ENCODE data around the gene CCNB1IP1.
"Not testable (repeated sequence)": the region's sequence is repeated elsewhere in the genome, so short reads cannot be mapped to it uniquely, and the experiment has no call there.

The CCNB1IP1 gene

GRCh38 chr14:20356422-20356821 is 23.3 kb upstream of the CCNB1IP1 start:
- Histone ChIP-seq H3K27me3 (ENCODE audit: control insufficient read depth, insufficient read depth, low read length) (no peaks in the 10 kb centered on the region), H3K4me1 (ENCODE audit: control insufficient read depth, insufficient read depth, low read length) (no peaks in the 10 kb centered on the region), H3K27ac (ENCODE audit: low read depth, low read length) (no peak overlapping the region), H3K36me3 (ENCODE audit: control insufficient read depth, insufficient read depth, low read length) (peaks cover 82% of the 10 kb centered on the region), H3K4me3 (ENCODE audit: low read depth, low read length) (no peak overlapping the region), H3K9me3 (ENCODE audit: control insufficient read depth, insufficient read depth, low read length) (no peaks in the 10 kb centered on the region), H3K9ac (ENCODE audit: low read depth, low read length) (no peak overlapping the region)

DNA sequence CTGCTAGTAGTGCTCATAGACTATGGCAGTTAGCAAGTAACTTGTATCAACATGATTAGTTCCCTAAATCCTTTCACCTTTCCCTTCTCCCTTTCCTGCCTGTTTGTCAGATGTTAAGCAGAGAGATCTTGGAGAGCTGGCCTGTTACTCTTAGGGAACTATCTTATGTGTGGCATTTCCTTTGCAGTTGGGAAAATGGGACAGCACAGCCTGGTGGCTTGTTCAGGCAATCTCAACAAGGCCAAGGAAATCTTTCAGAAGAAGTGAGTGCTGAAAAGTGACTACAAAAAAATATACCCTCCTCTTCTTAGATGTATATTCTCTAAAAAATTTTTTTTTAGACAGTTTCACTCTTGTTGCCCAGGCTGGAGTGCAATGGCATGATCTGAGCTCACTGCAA is 17.8 kb upstream of the CCNB1IP1 start:
- H3K27ac ChIP-seq (ENCODE audit: low read depth, low read length) = no peak overlapping the region
- H3K4me1 ChIP-seq (ENCODE audit: control insufficient read depth, insufficient read depth, low read length) = no peaks in the 10 kb centered on the region
- H3K9ac ChIP-seq (ENCODE audit: low read depth, low read length) = no peak overlapping the region
- H3K4me3 ChIP-seq (ENCODE audit: low read depth, low read length) = no peak overlapping the region
- peaks cover 93% of the 10 kb centered on the region for H3K36me3 ChIP-seq (ENCODE audit: control insufficient read depth, insufficient read depth, low read length)
- no peaks in the 10 kb centered on the region for H3K9me3 ChIP-seq (ENCODE audit: control insufficient read depth, insufficient read depth, low read length)
- H3K27me3 ChIP-seq (ENCODE audit: control insufficient read depth, insufficient read depth, low read length) = no peaks in the 10 kb centered on the region

DNA sequence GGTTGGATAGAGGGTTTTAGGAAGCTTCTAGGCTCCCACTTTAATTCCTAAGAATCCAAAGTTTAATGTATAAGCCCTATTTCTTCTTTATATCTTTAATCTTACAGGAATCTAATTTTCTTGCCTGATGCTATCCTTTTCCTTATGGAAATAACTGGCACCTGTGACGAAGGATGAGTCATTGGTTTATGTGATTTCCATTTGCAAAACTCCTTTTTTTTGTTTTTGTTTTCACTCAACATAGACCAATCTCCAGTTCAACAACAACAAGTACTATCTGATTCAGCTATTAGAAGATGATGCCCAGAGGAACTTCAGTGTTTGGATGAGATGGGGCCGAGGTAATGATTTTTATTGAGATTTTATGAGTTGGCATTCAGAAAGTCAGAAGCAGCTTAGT is 17.2 kb upstream of the CCNB1IP1 start:
- peaks cover 93% of the 10 kb centered on the region for H3K36me3 ChIP-seq (ENCODE audit: control insufficient read depth, insufficient read depth, low read length)
- H3K9ac ChIP-seq (ENCODE audit: low read depth, low read length) = no peak overlapping the region
- H3K4me3 ChIP-seq (ENCODE audit: low read depth, low read length) = no peak overlapping the region
- no peaks in the 10 kb centered on the region for H3K4me1 ChIP-seq (ENCODE audit: control insufficient read depth, insufficient read depth, low read length)
- H3K27me3 ChIP-seq (ENCODE audit: control insufficient read depth, insufficient read depth, low read length) = no peaks in the 10 kb centered on the region
- no peaks in the 10 kb centered on the region for H3K9me3 ChIP-seq (ENCODE audit: control insufficient read depth, insufficient read depth, low read length)
- no peak overlapping the region for H3K27ac ChIP-seq (ENCODE audit: low read depth, low read length)

GRCh38 chr14:20347747-20348146 is 14.7 kb upstream of the CCNB1IP1 start:
- H3K36me3 ChIP-seq (ENCODE audit: control insufficient read depth, insufficient read depth, low read length) = peaks cover 72% of the 10 kb centered on the region
- no peaks in the 10 kb centered on the region for H3K27me3 ChIP-seq (ENCODE audit: control insufficient read depth, insufficient read depth, low read length)
- no peaks in the 10 kb centered on the region for H3K9me3 ChIP-seq (ENCODE audit: control insufficient read depth, insufficient read depth, low read length)
- H3K9ac ChIP-seq (ENCODE audit: low read depth, low read length) = no peak overlapping the region
- H3K27ac ChIP-seq (ENCODE audit: low read depth, low read length) = no peak overlapping the region
- H3K4me3 ChIP-seq (ENCODE audit: low read depth, low read length) = no peak overlapping the region
- H3K4me1 ChIP-seq (ENCODE audit: control insufficient read depth, insufficient read depth, low read length) = no peaks in the 10 kb centered on the region

DNA sequence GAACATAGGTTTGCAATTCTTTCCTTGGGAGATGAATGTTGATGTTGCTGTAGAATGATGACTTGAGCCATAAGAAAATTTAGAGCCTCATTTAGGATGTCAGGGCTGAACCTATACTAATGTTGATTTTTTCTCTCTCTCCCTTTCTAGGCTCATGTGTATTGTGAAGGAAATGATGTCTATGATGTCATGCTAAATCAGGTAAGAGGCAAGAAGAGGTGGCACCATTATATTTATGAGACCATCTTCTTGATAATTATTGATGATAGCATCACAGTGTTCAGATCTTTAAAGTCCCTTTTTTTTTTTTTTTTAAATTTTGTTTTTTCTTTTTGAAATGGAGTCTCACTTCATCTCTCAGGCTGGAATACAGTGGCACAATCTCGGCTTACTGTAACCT is 13.6 kb upstream of the CCNB1IP1 start:
- Histone ChIP-seq H3K27me3 (ENCODE audit: control insufficient read depth, insufficient read depth, low read length) (no peaks in the 10 kb centered on the region), H3K4me3 (ENCODE audit: low read depth, low read length) (no peak overlapping the region), H3K9me3 (ENCODE audit: control insufficient read depth, insufficient read depth, low read length) (no peaks in the 10 kb centered on the region), H3K4me1 (ENCODE audit: control insufficient read depth, insufficient read depth, low read length) (no peaks in the 10 kb centered on the region), H3K9ac (ENCODE audit: low read depth, low read length) (no peak overlapping the region), H3K27ac (ENCODE audit: low read depth, low read length) (no peak overlapping the region), H3K36me3 (ENCODE audit: control insufficient read depth, insufficient read depth, low read length) (peaks cover 61% of the 10 kb centered on the region)

DNA sequence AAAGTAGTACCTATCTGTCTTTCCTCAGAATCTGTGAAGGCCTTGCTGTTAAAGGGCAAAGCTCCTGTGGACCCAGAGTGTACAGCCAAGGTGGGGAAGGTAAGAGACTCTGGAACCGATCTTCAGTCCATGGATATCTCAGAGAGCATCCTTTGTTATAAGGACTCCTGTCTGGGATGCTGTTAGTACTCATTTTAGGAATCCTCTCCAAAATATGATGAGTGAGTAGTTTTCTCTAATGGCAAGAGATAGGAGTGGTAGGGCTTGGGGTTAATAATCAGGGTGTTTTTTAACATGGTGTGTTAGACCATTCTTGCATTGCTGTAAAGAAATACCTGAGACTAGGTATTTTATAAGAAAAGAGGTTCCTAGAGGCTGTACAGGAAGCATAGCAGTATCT is 12.3 kb upstream of the CCNB1IP1 start:
- no peaks in the 10 kb centered on the region for H3K9me3 ChIP-seq (ENCODE audit: control insufficient read depth, insufficient read depth, low read length)
- no peaks in the 10 kb centered on the region for H3K27me3 ChIP-seq (ENCODE audit: control insufficient read depth, insufficient read depth, low read length)
- peaks cover 50% of the 10 kb centered on the region for H3K36me3 ChIP-seq (ENCODE audit: control insufficient read depth, insufficient read depth, low read length)
- H3K9ac ChIP-seq (ENCODE audit: low read depth, low read length) = no peak overlapping the region
- H3K4me1 ChIP-seq (ENCODE audit: control insufficient read depth, insufficient read depth, low read length) = no peaks in the 10 kb centered on the region
- H3K4me3 ChIP-seq (ENCODE audit: low read depth, low read length) = no peak overlapping the region
- H3K27ac ChIP-seq (ENCODE audit: low read depth, low read length) = no peak overlapping the region

- no peaks in the 10 kb centered on the region for H3K4me1 ChIP-seq (ENCODE audit: control insufficient read depth, insufficient read depth, low read length)
- peak overlapping the region; percentile 95 for H3K9ac ChIP-seq (ENCODE audit: low read depth, low read length)
- no peaks in the 10 kb centered on the region for H3K9me3 ChIP-seq (ENCODE audit: control insufficient read depth, insufficient read depth, low read length)
- peak overlapping the region; percentile 95 for H3K27ac ChIP-seq (ENCODE audit: low read depth, low read length)
- H3K4me3 ChIP-seq (ENCODE audit: low read depth, low read length) = peak overlapping the region; percentile 93
- H3K36me3 ChIP-seq (ENCODE audit: control insufficient read depth, insufficient read depth, low read length) = peaks cover 35% of the 10 kb centered on the region
- H3K27me3 ChIP-seq (ENCODE audit: control insufficient read depth, insufficient read depth, low read length) = no peaks in the 10 kb centered on the region
Measured at GRCh38 chr14:20343862-20344220, 10.8 kb upstream of the CCNB1IP1 start.

GRCh38 chr14:20343092-20343861 is 10.2 kb upstream of the CCNB1IP1 start, which contains the start of gene PARP2:
Gene PARP2, plus strand, starts transcription at chr14:20343635. Its CDS starts 7 bp downstream, at chr14:20343642.
- H3K4me3 ChIP-seq (ENCODE audit: low read depth, low read length) = peak within 1 kb of the TSS; percentile 93
- peaks cover 29% of the 10 kb centered on the region for H3K36me3 ChIP-seq (ENCODE audit: control insufficient read depth, insufficient read depth, low read length)
- no peaks in the 10 kb centered on the region for H3K27me3 ChIP-seq (ENCODE audit: control insufficient read depth, insufficient read depth, low read length)
- peak within 1 kb of the TSS; percentile 95 for H3K9ac ChIP-seq (ENCODE audit: low read depth, low read length)
- H3K27ac ChIP-seq (ENCODE audit: low read depth, low read length) = peak within 1 kb of the TSS; percentile 95
- H3K4me1 ChIP-seq (ENCODE audit: control insufficient read depth, insufficient read depth, low read length) = no peaks in the 10 kb centered on the region
- H3K9me3 ChIP-seq (ENCODE audit: control insufficient read depth, insufficient read depth, low read length) = no peaks in the 10 kb centered on the region

DNA sequence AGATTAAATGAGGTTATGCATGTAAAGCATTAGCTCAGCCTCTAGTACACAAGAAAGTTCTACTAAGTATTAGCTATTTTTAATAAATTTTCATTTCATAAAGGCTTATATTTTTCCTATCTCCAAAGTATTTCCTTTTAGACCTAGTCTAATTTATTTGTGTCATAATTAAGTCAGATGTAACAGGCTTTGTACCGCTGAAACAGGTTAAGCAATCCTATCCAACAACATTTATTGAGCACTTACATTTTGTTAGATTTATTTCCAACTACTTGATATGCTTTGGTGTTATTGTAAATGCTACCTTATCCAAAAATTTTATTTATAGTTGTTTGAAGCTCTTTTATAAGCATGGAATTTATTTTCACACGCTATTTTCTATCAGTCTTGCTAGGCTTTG is 8.6 kb upstream of the CCNB1IP1 start:
- Histone ChIP-seq H3K27me3 (ENCODE audit: control insufficient read depth, insufficient read depth, low read length) (no peaks in the 10 kb centered on the region), H3K36me3 (ENCODE audit: control insufficient read depth, insufficient read depth, low read length) (peaks cover 15% of the 10 kb centered on the region), H3K4me1 (ENCODE audit: control insufficient read depth, insufficient read depth, low read length) (no peaks in the 10 kb centered on the region), H3K27ac (ENCODE audit: low read depth, low read length) (peak overlapping the region; percentile 95), H3K9me3 (ENCODE audit: control insufficient read depth, insufficient read depth, low read length) (no peaks in the 10 kb centered on the region), H3K4me3 (ENCODE audit: low read depth, low read length) (peak overlapping the region; percentile 82), H3K9ac (ENCODE audit: low read depth, low read length) (peak overlapping the region; percentile 88; the same call in 1 of the 2 replicates)

DNA sequence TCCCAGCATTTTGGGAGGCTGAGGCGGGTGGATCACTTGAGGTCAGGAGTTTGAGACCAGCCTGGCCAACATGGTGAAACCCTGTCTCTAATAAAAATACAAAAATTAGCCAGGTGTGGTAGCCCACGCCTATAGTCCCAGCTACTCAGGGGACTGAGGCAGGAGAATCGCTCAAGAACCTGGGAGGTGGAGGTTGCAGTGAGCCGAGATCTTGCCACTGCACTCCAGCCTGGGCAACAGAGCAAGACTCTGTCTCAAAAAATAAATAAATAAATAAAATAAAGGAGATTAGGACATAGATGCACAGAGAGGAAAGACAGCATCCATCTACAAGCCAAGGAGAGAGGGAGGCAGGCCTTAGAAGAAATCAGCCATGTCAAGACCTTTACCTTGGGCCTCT is 8.0 kb upstream of the CCNB1IP1 start:
- H3K36me3 ChIP-seq (ENCODE audit: control insufficient read depth, insufficient read depth, low read length) = peaks cover 11% of the 10 kb centered on the region
- H3K9ac ChIP-seq (ENCODE audit: low read depth, low read length); H3K27me3 ChIP-seq (ENCODE audit: control insufficient read depth, insufficient read depth, low read length); H3K9me3 ChIP-seq (ENCODE audit: control insufficient read depth, insufficient read depth, low read length); H3K4me1 ChIP-seq (ENCODE audit: control insufficient read depth, insufficient read depth, low read length); H3K27ac ChIP-seq (ENCODE audit: low read depth, low read length); H3K4me3 ChIP-seq (ENCODE audit: low read depth, low read length): not testable (repeated sequence)

DNA sequence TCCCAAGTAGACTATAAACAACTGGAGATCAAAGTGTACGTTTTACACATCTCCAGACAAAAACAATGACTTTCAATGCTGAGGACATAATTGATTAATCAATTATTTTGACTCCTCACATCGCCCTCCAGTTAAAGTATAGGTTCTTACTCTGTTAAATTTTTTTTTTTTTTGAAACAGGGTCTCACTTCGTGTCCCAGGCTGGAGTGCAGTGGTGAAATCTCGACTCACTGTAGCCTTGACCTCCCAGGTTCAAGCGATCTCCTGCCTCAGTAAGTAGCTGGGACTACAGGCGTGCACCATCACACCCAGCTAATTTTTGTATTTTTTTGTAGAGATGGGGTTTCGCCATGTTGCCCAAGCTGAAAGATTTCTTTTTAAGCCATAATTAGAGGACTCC is 938 bp upstream of the CCNB1IP1 start:
- H3K9ac ChIP-seq (ENCODE audit: low read depth, low read length) = no peak overlapping the region
- no peaks in the 10 kb centered on the region for H3K9me3 ChIP-seq (ENCODE audit: control insufficient read depth, insufficient read depth, low read length)
- H3K36me3 ChIP-seq (ENCODE audit: control insufficient read depth, insufficient read depth, low read length) = peaks cover 22% of the 10 kb centered on the region
- peaks cover 12% of the 10 kb centered on the region for H3K4me1 ChIP-seq (ENCODE audit: control insufficient read depth, insufficient read depth, low read length)
- no peaks in the 10 kb centered on the region for H3K27me3 ChIP-seq (ENCODE audit: control insufficient read depth, insufficient read depth, low read length)
- no peak overlapping the region for H3K27ac ChIP-seq (ENCODE audit: low read depth, low read length)
- no peak overlapping the region for H3K4me3 ChIP-seq (ENCODE audit: low read depth, low read length)
